ENCODE measurements around the gene B3GNT9. TPM values are rescaled to one million over a fixed set of nuclear protein-coding genes. Genes with fewer than 3 reads are reported as not detected.

Gene B3GNT9
- total RNA-seq, 1 donor from 2014 or later: 6.0 TPM

GRCh38 chr16:67167588-67167987, 16.8 kb upstream of the B3GNT9 start:
- no peak for DNase-seq (ENCODE audit: low read depth, low spot score)

- no peak for DNase-seq (ENCODE audit: low read depth, low spot score)
Observed at GRCh38 chr16:67166598-67167168, 15.9 kb upstream of the B3GNT9 start.

GRCh38 chr16:67166110-67166547, 15.3 kb upstream of the B3GNT9 start:
- no peak for DNase-seq (ENCODE audit: low read depth, low spot score)

- DNase-seq (ENCODE audit: low read depth, low spot score): no peak
Observed at GRCh38 chr16:67165121-67166078, 14.6 kb upstream of the B3GNT9 start.

- no peak for DNase-seq (ENCODE audit: low read depth, low spot score)
Observed at GRCh38 chr16:67164599-67165061, 13.8 kb upstream of the B3GNT9 start, which contains the start of gene HSF4. TSS of gene HSF4 (plus strand) at chr16:67164745. CDS start at chr16:67164812, 67 bp downstream.

GRCh38 chr16:67163999-67164558, 13.3 kb upstream of the B3GNT9 start:
- no peak for DNase-seq (ENCODE audit: low read depth, low spot score)

GRCh38 chr16:67163164-67163998, 12.6 kb upstream of the B3GNT9 start:
- DNase-seq (ENCODE audit: low read depth, low spot score): no peak

- no peak for DNase-seq (ENCODE audit: low read depth, low spot score)
Observed at GRCh38 chr16:67162506-67163163, 11.8 kb upstream of the B3GNT9 start.

- no peak for DNase-seq (ENCODE audit: low read depth, low spot score)
Observed at GRCh38 chr16:67161595-67162058, 10.8 kb upstream of the B3GNT9 start.

GRCh38 chr16:67158637-67159600, 8.1 kb upstream of the B3GNT9 start:
- DNase-seq (ENCODE audit: low read depth, low spot score): no peak

- no peak for DNase-seq (ENCODE audit: low read depth, low spot score)
Observed at GRCh38 chr16:67157892-67158635, 7.3 kb upstream of the B3GNT9 start.

GRCh38 chr16:67157106-67157748, 6.4 kb upstream of the B3GNT9 start:
- no peak for DNase-seq (ENCODE audit: low read depth, low spot score)

GRCh38 chr16:67156143-67156844, 5.5 kb upstream of the B3GNT9 start:
- DNase-seq (ENCODE audit: low read depth, low spot score): no peak

GRCh38 chr16:67155295-67156142, 4.7 kb upstream of the B3GNT9 start:
- no peak for DNase-seq (ENCODE audit: low read depth, low spot score)

- no peak for DNase-seq (ENCODE audit: low read depth, low spot score)
Observed at GRCh38 chr16:67154578-67155294, 3.9 kb upstream of the B3GNT9 start.
